Measurements from ENCODE around the gene UMAD1. TPM values are rescaled to one million over a fixed set of nuclear protein-coding genes. Genes with fewer than 3 reads are reported as not detected.

UMAD1 gene
- total and polyA plus RNA-seq, 2 donors (not counting 3 experiments of a cell fraction or from before 2014, with no cell fraction given): 5.6 to 6.6 TPM

- dilution Hi-C loops (cut with MboI; ENCODE audit: extremely low pct_ligation_motif_present, low sequenced_read_pairs) (no loop called here), intact Hi-C loops (cut with micrococcal nuclease) (no loop called here)
- no peaks in the 10 kb centered on the region for H4K20me1 ChIP-seq (replicated peaks; ENCODE audit: control insufficient read depth, extremely low read depth, insufficient read depth, low read length)
- no peaks in the 10 kb centered on the region for H3K9me1 ChIP-seq (replicated peaks; ENCODE audit: control insufficient read depth, extremely low read depth, insufficient read depth, low read length)
- no peaks in the 10 kb centered on the region for H3K27me3 ChIP-seq (ENCODE audit: control insufficient read depth in 2 of 2, insufficient read depth in 2 of 2, low read length in 2 of 2)
- no peak overlapping the region for H3K4me3 ChIP-seq (replicated peaks in 1 of 3; ENCODE audit: insufficient read depth in 1 of 3, low read depth in 1 of 3, low read length in 3 of 3)
- POLR2A ChIA-PET: no interaction called here
- H3K36me3 ChIP-seq (ENCODE audit: control insufficient read depth in 2 of 2, extremely low read depth in 1 of 2, insufficient read depth in 2 of 2, low read length in 2 of 2): no peaks in the 10 kb centered on the region
- no peak overlapping the region for H3K27ac ChIP-seq (ENCODE audit: insufficient read depth, low read depth, low read length)
- no TSS peak for BruUV-seq (replicated peaks)
- FAIRE-seq (no peak), DNase-seq (ENCODE audit: low read depth, low spot score) (no peak)
- no peaks in the 10 kb centered on the region for H3K4me1 ChIP-seq (ENCODE audit: control insufficient read depth, extremely low read depth, insufficient read depth, low read length)
- H2AFZ ChIP-seq (ENCODE audit: low read depth, low read length): no peak overlapping the region
- H3K4me2 ChIP-seq (ENCODE audit: insufficient read depth, low read length): no peak overlapping the region
- no peaks in the 10 kb centered on the region for H3K79me2 ChIP-seq (ENCODE audit: control insufficient read depth, insufficient read depth, low read length)
- H3K9me3 ChIP-seq (replicated peaks; ENCODE audit: control insufficient read depth, insufficient read depth, low read length): no peaks in the 10 kb centered on the region
- TF ChIP-seq GATA2 (IDR thresholded peaks at IDR 0.05; ENCODE audit: insufficient read depth, insufficient read length, low read depth, low read length): no peak
- no peak for TF ChIP-seq POLR2A (IDR thresholded peaks at IDR 0.05; ENCODE audit: low read depth, low read length)
- CTCF ChIA-PET: no interaction called here
- H3K9ac ChIP-seq (replicated peaks; ENCODE audit: extremely low read depth, insufficient read depth, low read length): no peak overlapping the region
Observed at GRCh38 chr7:7913504-7913903, 273.0 kb downstream of the UMAD1 start.

- DNase-seq (ENCODE audit: low read depth, low spot score): no peak
- no peak for FAIRE-seq
- intact Hi-C loops (cut with micrococcal nuclease) (no loop called here), dilution Hi-C loops (cut with MboI; ENCODE audit: extremely low pct_ligation_motif_present, low sequenced_read_pairs) (no loop called here)
- BruUV-seq (replicated peaks): no TSS peak
- Histone ChIP-seq H3K4me1 (ENCODE audit: control insufficient read depth, extremely low read depth, insufficient read depth, low read length) (no peaks in the 10 kb centered on the region), H2AFZ (ENCODE audit: low read depth, low read length) (no peak overlapping the region), H3K9me3 (replicated peaks; ENCODE audit: control insufficient read depth, insufficient read depth, low read length) (no peaks in the 10 kb centered on the region), H3K36me3 (ENCODE audit: control insufficient read depth in 2 of 2, extremely low read depth in 1 of 2, insufficient read depth in 2 of 2, low read length in 2 of 2) (no peaks in the 10 kb centered on the region), H4K20me1 (replicated peaks; ENCODE audit: control insufficient read depth, extremely low read depth, insufficient read depth, low read length) (no peaks in the 10 kb centered on the region), H3K27ac (ENCODE audit: insufficient read depth, low read depth, low read length) (no peak overlapping the region), H3K4me2 (ENCODE audit: insufficient read depth, low read length) (no peak overlapping the region), H3K27me3 (ENCODE audit: control insufficient read depth in 2 of 2, insufficient read depth in 2 of 2, low read length in 2 of 2) (no peaks in the 10 kb centered on the region), H3K4me3 (replicated peaks in 1 of 3; ENCODE audit: insufficient read depth in 1 of 3, low read depth in 1 of 3, low read length in 3 of 3) (no peak overlapping the region), H3K9ac (replicated peaks; ENCODE audit: extremely low read depth, insufficient read depth, low read length) (no peak overlapping the region), H3K9me1 (replicated peaks; ENCODE audit: control insufficient read depth, extremely low read depth, insufficient read depth, low read length) (no peaks in the 10 kb centered on the region), H3K79me2 (ENCODE audit: control insufficient read depth, insufficient read depth, low read length) (no peaks in the 10 kb centered on the region)
- no peak for TF ChIP-seq POLR2AphosphoS5 (IDR thresholded peaks at IDR 0.05; ENCODE audit: insufficient read depth, low read depth, low read length)
- no peak for TF ChIP-seq JUN (IDR thresholded peaks at IDR 0.05; ENCODE audit: borderline replicate concordance, insufficient read depth, insufficient read length, low read depth)
- no peak for TF ChIP-seq GATA2 (IDR thresholded peaks at IDR 0.05; ENCODE audit: insufficient read depth, insufficient read length, low read depth, low read length)
- no peak for TF ChIP-seq FOS (IDR thresholded peaks at IDR 0.05; ENCODE audit: borderline replicate concordance, insufficient read depth, low read length)
- no peak for TF ChIP-seq CTCF (IDR thresholded peaks at IDR 0.05; ENCODE audit: extremely low read depth in 1 of 2, insufficient read depth in 1 of 2, low read depth in 1 of 2, low read length in 2 of 2)
- TF ChIP-seq MYC (IDR thresholded peaks at IDR 0.05; ENCODE audit: low read depth, low read length): no peak
- no peak for TF ChIP-seq EZH2 (IDR thresholded peaks at IDR 0.05; ENCODE audit: borderline replicate concordance, low read depth, low read length, severe bottlenecking)
- no peak for TF ChIP-seq MAX (IDR thresholded peaks at IDR 0.05; ENCODE audit: insufficient read depth, insufficient read length)
- TF ChIP-seq POLR2A (IDR thresholded peaks at IDR 0.05; ENCODE audit: low read depth, low read length): no peak
- POLR2A ChIA-PET: no interaction called here
- CTCF ChIA-PET: no interaction called here
Observed at GRCh38 chr7:7914547-7914946, 274.0 kb downstream of the UMAD1 start.
